Iris pigment epithelial cell (primary cell): Measurements from ENCODE around the gene EXPH5.

Source experiments
- DNase-seq: peaks from one replicate; pipeline ENCODE4 v3.0.0-alpha.2; 2011; ENCODE audit warnings: low read depth

The EXPH5 gene

GRCh38 chr11:108468478-108468864, 125.1 kb downstream of the EXPH5 start:
- no peak for DNase-seq

GRCh38 chr11:108467091-108467823, 126.3 kb downstream of the EXPH5 start, which contains the start of gene C11orf65:
C11orf65 (minus strand) TSS chr11:108467529; CDS start chr11:108461559, 5,970 bp downstream.
- peak; percentile 97 for DNase-seq

DNA sequence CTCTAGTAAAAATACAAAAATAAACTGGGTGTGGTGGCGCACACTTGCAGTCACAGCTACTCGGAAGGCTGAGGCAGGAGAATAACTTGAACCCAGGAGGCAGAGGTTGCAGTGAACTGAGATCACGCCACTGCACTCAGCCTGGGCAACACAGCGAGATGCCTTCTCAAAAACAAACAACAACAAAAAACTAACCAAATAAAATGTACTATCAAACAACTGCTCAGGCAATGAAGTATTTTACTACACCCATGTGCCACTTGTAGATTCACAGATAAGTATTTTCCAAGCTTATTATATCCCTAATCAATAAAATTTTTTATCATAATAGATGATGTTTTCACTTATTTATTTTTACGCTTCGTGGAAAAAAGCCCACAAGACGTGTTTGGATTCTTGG, 127.2 kb downstream of the EXPH5 start:
- DNase-seq = no peak
